DND-41 (cell line): ENCODE results near the gene PPP1R18.

Experiments used
- EZH2 ChIP-seq: IDR thresholded peaks from 3 replicates; pipeline ENCODE4 v1.6.1; 2012; ENCODE audit warnings: borderline replicate concordance, low read depth, mild to moderate bottlenecking, moderate library complexity, low read length, inconsistent platforms; ENCODE audit not compliant: severe bottlenecking
- TF ChIP-seq, protein P1 (sequence below): IDR thresholded peaks from 2 replicates; pipeline ENCODE4 v1.5.1; 2012; ENCODE audit warnings: borderline replicate concordance, low read length, moderate library complexity, mild to moderate bottlenecking; ENCODE audit not compliant: poor library complexity, severe bottlenecking; ENCODE audit errors: extremely low read depth

DNA sequence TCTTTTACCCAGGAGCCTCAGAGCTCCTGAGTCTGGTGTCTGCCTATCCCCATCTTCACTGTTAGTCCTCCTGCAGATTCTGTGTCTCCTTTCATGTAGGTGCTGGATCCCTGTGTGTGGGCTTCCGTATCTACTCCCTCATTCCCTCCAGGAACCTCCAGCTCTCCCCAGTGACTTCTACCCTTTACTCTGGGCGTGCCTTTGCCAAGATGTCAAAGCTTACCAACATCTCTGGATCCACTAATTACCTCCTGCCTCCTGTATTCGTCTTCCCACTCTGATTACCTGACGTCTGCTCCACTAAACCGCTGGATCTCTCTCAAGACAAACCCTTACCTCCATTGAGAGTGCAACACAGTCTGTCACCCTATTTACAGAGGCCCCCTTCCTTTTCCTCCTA is 41.7 kb downstream of the PPP1R18 start:
- TF ChIP-seq, protein P1, sequence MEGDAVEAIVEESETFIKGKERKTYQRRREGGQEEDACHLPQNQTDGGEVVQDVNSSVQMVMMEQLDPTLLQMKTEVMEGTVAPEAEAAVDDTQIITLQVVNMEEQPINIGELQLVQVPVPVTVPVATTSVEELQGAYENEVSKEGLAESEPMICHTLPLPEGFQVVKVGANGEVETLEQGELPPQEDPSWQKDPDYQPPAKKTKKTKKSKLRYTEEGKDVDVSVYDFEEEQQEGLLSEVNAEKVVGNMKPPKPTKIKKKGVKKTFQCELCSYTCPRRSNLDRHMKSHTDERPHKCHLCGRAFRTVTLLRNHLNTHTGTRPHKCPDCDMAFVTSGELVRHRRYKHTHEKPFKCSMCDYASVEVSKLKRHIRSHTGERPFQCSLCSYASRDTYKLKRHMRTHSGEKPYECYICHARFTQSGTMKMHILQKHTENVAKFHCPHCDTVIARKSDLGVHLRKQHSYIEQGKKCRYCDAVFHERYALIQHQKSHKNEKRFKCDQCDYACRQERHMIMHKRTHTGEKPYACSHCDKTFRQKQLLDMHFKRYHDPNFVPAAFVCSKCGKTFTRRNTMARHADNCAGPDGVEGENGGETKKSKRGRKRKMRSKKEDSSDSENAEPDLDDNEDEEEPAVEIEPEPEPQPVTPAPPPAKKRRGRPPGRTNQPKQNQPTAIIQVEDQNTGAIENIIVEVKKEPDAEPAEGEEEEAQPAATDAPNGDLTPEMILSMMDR = no peak
- TF ChIP-seq EZH2 = no peak
